Epidermal melanocyte (primary cell): Measurements from ENCODE around the gene MILR1.

Experiments
- DNase-seq: peaks from one replicate; pipeline ENCODE4 v3.0.0; 2011; ENCODE audit warnings: low spot score; ENCODE audit not compliant: insufficient read length

MILR1 gene

DNA sequence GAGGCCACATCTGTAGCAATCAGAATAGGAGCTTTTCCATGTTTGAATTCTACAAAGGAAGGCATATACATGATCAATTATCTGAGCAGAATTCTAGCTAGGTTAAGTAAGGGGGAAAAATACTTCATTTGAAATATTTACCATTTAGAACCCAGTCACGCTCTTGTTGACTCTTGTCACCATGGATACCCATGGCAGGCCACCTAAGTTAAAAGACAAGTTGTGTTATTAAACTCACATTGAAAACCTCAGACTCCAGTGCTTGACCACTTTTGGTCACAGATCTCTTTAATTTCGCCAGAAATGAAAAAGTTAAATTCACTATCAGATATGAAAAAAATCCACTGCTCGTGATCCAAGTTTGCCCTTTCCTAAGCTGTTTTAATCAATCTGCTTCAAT lies 53.1 kb downstream of the MILR1 start:
- DNase-seq, result no peak

DNA sequence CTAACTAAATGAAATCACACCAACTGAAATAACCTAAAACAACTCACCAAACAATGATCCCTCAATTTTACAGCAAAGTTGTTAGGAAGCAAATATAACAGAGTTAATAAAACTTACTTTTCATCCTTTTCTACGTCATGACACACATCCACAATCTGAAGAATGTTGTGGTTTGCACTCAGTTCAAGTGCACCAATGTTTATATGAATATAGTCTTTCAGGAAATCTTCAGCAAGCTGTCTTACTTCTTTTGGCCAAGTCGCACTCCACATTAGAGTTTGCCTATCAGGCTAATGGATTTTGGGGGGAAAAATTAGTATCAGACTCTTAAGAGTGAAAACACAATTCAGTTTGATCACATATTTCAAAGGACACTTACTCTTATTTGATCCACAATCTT lies 53.9 kb downstream of the MILR1 start:
- no peak for DNase-seq

DNA sequence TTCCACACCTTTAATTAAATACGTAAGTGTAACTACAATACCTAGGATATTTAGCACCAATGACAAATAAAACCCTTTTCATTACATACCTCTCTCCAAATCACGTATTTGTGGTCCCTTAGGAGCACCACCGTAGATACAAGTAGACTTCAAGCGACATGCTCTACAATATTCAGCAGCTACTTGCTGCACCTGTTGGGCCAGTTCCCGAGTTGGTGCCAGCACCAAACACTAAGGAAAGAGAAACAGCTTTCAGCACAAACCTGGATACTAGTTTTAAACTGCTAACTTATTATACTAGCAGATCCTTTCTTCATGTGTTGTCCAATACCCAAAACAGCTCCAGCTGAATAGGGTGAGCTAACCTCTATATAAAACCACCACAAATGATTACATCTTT lies 54.4 kb downstream of the MILR1 start:
- no peak for DNase-seq

DNA sequence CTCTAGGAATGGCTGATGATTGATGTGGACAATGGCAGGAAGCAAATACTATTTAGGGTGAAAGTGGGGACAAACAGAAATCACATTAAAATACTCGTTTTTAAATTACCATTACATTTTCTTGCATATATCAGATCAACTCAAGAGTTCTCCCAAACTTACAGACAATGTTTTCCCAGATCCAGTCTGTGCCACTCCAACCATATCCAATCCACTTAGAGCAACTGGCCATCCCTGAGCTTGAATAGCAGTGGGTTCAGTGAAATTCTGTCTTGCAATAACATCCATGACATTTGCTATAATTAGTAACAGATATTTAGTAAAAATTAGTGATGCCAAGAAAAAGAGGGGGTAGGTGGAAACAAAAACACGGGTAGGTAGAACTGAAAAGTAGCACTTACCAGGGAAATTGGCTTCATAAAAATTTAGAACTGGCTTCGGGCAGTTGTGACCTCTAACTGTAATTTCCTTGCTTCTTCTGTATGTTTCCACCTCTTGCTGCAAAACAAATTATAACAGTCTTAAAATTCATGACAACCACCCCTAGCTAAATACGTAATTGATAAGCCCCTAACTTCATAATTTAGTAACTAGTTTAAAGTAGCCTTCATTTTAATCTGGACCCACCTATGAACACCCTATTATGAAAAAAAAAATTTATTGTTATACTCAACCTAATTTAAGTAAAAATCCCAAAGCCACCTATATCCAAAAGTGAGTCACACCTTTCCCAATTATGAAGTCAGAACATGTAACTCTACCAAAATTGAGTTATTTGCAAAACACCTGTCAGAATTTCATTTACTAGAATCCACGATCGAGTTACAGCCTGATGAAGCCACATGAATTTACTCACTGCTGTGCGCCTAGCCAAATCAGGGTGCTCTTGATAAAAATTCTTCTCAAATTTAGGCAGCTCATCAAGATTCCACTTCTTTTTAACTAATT lies 55.2 kb downstream of the MILR1 start:
- DNase-seq, result no peak

DNA sequence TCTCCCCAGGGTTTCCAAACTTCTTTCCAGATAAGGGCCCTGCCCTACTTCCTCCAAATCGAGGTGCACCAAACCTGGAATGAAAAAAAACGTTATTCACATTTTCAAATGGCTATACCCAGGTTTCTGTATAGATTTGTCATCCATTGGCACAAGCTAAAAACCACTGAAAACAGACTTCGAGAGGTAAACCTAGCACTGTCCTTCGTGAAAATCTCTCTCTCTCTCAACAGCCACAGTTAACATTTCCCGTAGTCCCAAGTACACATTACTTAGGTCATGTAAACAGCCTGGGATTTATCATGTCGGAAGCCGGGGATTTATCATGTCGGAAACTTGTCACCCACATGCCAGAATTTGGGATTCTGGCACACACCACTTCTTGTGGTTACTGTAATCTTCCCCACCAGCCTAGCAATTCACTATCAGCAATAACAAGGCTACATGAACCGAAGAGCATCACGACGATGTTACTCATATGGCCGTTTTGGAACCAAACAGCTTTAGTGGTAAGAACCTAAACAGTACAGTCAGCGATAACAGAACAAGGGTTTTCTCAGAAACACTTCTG lies 55.9 kb downstream of the MILR1 start:
- DNase-seq, result no peak

DNA sequence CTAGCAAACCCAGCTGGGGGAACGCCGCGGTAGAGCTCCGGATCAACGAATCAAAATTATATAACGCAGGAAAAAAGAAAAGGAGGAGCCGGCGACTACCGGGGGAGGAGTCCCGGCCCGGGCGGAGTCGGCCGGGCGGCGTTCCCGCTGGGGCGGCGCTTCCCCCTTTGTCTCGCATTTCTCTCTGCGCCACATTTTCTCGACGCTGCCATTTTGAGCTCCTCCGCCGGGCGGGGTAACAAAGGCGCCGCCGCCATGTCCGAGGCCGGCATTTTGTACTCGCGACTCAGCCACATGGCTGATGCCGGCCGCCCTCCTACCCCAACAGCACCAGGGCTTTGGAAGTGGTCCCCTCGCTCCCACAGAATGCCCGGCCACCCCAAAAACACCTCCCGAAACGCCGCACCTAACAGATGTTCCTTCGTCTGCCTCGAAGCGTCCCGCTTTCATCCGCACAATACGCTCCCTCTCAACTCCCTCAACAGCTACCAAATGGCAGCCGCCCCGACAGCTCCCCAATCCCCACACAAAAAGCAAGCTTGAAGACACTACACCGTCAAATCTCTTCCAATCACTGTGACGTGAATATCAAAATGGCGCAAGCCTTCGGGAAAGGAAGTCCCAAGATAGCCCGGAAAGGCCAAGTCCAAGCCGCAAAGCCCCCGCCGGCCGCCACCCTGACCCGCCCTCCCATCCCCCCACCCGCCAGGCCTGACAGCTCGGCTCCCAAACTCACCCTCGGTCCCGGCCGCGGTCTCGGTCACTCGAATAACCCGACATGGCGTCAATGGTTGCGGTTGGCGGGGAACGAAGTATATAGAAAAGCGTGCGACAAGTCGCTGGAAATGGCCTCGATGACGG lies 56.7 kb downstream of the MILR1 start:
- peak; percentile 59 for DNase-seq

DNA sequence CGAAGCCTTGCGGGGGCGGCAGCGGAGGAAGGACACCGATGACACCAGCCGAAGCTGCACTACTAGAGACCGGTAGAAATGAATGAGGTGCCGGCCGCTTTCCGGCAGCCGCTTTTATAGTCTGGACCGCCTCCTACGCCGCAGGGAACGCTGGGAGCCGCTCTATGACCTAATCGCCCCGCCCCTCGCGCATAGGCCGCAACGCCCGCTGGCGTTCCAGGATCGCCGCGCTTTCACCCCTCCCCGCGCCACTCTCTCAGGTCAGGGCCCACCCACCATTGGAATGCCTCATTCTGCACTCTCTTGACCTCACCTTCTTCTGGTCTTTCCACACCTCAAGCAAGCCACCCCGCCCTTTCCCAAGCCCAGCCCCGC lies 57.3 kb downstream of the MILR1 start, which contains the start of gene DDX5:
Gene DDX5 (minus strand): TSS at position 89 of the 375 bp plus-strand sequence. CDS start 170 bp downstream, outside the sequence.
- peak; percentile 66 for DNase-seq

DNA sequence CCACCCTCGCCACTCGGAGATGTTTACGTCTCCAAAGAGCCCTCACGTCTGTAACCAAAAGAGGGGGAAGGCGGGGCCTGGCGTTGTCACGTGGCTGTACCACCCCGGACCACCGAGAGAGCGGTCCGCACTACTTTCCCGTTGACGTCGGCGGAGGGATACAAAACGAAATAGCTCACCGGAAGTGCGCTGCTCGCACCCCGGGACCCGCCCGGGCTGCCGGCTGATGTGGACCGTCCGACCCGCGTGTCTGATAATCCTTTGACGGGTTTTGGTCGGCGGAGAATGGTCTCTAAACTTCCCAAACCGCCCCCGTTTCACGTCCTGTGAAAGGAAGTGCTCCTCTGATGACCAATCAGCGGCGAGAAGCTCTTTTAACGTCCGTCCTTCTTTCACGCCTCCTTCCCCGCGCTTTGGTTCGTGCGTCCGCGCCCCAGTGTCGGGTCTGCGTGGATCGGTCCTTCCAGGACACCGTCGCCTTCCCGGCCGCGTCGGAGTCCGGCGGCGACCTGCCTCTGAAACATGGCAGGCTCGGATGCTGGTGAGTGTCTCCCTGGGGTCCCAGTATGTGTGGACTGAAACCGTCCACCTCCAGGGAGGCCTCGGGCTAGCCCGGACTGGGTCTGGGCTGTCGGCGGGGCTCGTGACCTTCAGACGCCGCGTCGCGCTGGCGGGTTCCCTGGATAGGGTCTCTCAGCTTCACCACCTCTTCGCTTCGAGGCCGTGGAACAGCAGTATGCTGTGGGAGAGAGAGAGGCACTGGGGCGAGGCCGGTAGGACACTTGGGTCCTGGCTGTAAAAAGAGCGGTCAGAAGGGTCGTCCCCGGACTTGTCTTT lies 57.9 kb downstream of the MILR1 start, which contains the start of gene CEP95:
Gene CEP95 (plus strand): TSS at position 402 of the 837 bp plus-strand sequence. CDS start 121 bp downstream, at position 523.
- peak; percentile 72 for DNase-seq

DNA sequence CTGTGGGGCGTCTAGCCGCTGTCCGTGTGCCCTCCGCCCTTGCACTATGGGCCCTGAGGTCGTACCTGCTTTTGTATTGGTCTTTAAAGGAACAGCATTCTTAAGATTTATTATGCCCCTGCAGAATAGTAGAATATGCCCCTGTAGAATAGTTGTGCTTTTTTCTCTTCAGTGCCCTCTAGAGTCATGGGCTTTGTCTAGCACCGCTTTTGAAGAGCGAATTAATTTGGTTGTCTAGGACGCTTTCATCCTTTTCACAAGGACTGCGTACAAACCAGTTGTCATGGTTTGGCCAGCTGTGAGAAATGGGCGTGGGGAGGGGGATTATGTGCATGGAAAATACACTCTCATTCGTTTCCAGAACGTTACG lies 58.5 kb downstream of the MILR1 start:
- DNase-seq, result peak; percentile 64

DNA sequence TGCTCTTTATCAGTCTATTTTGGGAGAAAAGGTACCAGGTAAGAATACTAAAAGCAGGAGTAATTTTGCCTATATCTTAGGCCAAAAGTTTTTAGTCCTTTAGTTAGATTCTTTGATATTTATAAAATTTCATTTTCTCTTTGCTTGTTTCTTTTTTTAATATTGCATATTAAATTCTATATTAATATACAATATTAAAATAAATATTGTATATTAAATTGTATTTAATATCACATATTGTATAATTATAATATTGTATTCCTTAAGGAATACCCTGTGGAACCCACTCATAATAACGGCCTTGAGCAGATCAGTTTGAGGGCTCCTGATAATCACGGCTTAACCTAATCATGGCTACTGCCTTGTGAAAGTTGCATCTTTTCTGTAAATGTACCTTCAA lies 59.8 kb downstream of the MILR1 start:
- DNase-seq, result no peak

DNA sequence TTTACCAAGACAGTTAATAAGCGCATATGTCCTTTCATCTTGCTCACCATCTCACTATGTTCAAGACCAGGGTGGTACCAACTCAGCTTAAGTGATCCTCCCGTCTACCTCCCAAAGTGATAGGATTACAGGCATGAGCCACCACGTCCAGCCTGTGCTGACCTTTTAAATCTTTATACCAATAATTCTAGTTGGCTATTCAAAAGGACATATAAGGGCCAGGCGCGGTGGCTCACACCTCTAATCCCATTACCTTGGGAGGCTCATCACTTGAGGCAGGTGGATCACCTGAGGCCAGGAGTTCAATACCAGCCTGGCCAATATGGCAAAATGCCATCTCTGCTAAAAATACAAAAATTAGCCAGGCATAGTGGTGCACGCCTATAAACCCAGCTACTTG lies 60.3 kb downstream of the MILR1 start:
- no peak for DNase-seq

DNA sequence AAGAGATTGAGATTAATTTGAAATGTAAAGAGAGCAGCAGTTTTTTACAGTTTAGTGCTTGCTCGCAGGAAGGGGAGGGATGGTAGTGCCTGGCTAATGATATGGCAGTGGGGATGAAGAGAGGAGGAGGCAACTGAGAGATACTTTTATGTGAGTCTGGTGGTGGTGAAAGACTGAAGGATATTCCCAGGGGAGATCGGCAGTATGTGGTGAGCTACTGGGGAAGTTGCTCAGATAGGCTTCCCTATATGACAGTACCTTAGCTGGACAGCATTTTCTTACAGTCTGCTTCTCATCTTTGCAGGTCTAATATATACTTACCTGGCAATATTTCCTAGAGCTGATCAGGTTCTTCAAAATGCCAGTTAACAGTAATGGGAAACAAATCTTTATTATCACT lies 66.5 kb downstream of the MILR1 start:
- DNase-seq, result no peak

DNA sequence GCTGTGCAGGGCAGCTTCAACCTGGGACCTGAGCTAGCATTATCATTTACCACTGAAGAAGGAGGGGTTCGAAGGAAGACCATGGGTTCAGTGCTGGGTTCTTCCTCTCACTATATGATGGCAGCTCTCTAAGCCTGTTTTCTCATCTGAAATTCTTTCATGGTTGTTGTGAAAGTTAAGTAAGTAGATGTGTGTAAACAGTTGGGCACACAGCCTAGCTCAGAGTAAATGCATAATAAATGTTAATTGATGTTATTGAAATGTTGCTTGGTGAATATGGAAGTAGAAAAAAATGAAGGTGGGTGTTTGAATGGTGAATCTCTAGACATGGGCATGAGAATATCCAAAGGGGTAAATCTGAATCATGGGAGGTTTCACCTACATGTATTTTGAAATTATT lies 66.9 kb downstream of the MILR1 start:
- no peak for DNase-seq
